ENCODE results near the gene FFAR3. TPM values are rescaled to one million over a fixed set of nuclear protein-coding genes. Genes with fewer than 3 reads are reported as not detected.
A peak's percentile ranks its signal among the peaks of the same experiment; 100 is the strongest.

FFAR3 gene
- total and polyA plus RNA-seq, 2 of the 13 experiments (the other 11 are each of a cell fraction or from before 2014, with no cell fraction given): not detected

- TF ChIP-seq AKNA (CRISPR knock-in tag; IDR thresholded peaks at IDR 0.05; ENCODE audit: borderline replicate concordance): no peak
- no peak for TF ChIP-seq ZNF770 (CRISPR knock-in tag; IDR thresholded peaks at IDR 0.05)
- peak; percentile 49; the same call in 1 of the 2 replicates for TF ChIP-seq ZNF644 (CRISPR knock-in tag; IDR thresholded peaks at IDR 0.05; ENCODE audit: low read depth)
- no peak for TF ChIP-seq TEAD2 (CRISPR knock-in tag; IDR thresholded peaks at IDR 0.05)
- TF ChIP-seq CHD4 (IDR thresholded peaks at IDR 0.05; ENCODE audit: borderline replicate concordance, low read length): no peak; the same call in 1 of the 2 replicates
- TF ChIP-seq HMG20A (CRISPR knock-in tag; IDR thresholded peaks at IDR 0.05; ENCODE audit: borderline replicate concordance): peak; percentile 71; the same call in 1 of the 2 replicates
- no peak for TF ChIP-seq BHLHE40 (IDR thresholded peaks at IDR 0.05; ENCODE audit: low read length)
- TF ChIP-seq ZUFSP (CRISPR knock-in tag; IDR thresholded peaks at IDR 0.05; ENCODE audit: borderline replicate concordance): no peak
- peak; percentile 66 for TF ChIP-seq PHF5A (CRISPR knock-in tag; IDR thresholded peaks at IDR 0.05; ENCODE audit: low read depth, unreplicated experiment)
- TF ChIP-seq DZIP1 (CRISPR knock-in tag; IDR thresholded peaks at IDR 0.05): no peak
- TF ChIP-seq AGO1 (IDR thresholded peaks at IDR 0.05; ENCODE audit: low read depth, low read length, poor library complexity, severe bottlenecking): no peak
- no peak for TF ChIP-seq EZH2 (conservative IDR thresholded peaks at IDR 0.05; ENCODE audit: low read depth, low read length)
- TF ChIP-seq ZFAT (CRISPR knock-in tag; conservative IDR thresholded peaks at IDR 0.05): no peak
- TF ChIP-seq ZNF704 (CRISPR knock-in tag; IDR thresholded peaks at IDR 0.05; ENCODE audit: borderline replicate concordance): no peak
Observed at GRCh38 chr19:35380450-35381124, 22.3 kb downstream of the FFAR3 start (continued).
